DOHH2 (cell line): ENCODE results near the gene DPP7.

Experiments used
- CTCF ChIP-seq: fragments of 200-600 bp; sonication (generic); IDR thresholded peaks from one replicate; pipeline ENCODE4 v1.5.1; 2014; ENCODE audit warnings: antibody characterized with exemption, mild to moderate bottlenecking, low read depth, low read length; ENCODE audit not compliant: poor library complexity, severe bottlenecking
- EZH2phosphoT487 ChIP-seq: fragments of 200-600 bp; sonication (generic); IDR thresholded peaks from 2 replicates; pipeline ENCODE4 v1.6.1; 2017; ENCODE audit warnings: borderline replicate concordance, mild to moderate bottlenecking, antibody characterized with exemption, low read length, moderate library complexity, mixed read lengths

DNA sequence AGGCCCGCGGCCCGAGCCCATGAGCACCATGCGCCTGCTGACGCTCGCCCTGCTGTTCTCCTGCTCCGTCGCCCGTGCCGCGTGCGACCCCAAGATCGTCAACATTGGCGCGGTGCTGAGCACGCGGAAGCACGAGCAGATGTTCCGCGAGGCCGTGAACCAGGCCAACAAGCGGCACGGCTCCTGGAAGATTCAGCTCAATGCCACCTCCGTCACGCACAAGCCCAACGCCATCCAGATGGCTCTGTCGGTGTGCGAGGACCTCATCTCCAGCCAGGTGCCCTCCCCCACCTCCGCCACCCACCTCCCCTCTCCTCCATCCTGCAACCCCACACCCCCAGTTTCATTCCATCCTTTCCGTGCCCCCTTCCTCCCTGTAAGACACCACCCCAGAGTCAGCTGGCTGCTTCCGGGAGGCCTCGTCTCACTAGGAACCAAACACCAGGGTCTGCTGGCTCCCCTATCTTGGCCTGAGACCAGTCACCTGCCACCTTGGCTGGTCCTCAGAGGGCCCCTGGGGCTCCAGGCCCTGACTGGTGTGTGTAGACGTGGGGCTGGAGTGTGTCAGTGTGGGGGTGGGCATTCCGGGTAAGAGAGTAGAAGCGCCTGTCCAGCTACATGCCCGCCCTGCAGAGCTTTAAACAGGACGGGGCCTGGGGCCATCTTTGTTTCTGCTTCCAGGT lies 25.1 kb upstream of the DPP7 start:
- TF ChIP-seq CTCF (no peak), EZH2phosphoT487 (no peak)
